HepG2 (cell line): ENCODE data around the gene ADGRG1.

ENCODE experiments used
- NR3C1 ChIP-seq: sonication (generic); formaldehyde crosslinking; IDR thresholded peaks from 2 replicates; pipeline ENCODE4 v1.4.0; 2020; ENCODE audit warnings: missing genetic modification reagents
- THAP7 ChIP-seq: sonication (generic); formaldehyde crosslinking; IDR thresholded peaks from 2 replicates; pipeline ENCODE4 v1.8.1; 2023; ENCODE audit warnings: mild to moderate bottlenecking, missing genetic modification reagents
- ZBTB10 ChIP-seq: sonication (generic); formaldehyde crosslinking; IDR thresholded peaks from 2 replicates; pipeline ENCODE4 v1.4.0; 2020; ENCODE audit warnings: missing genetic modification reagents, borderline replicate concordance
- ZNF232 ChIP-seq: sonication (generic); formaldehyde crosslinking; IDR thresholded peaks from 2 replicates; pipeline ENCODE4 v1.4.0; 2020; ENCODE audit warnings: missing genetic modification reagents, borderline replicate concordance
- ZNF660 ChIP-seq: sonication (generic); formaldehyde crosslinking; IDR thresholded peaks from 2 replicates; pipeline ENCODE4 v1.5.1; 2020; ENCODE audit warnings: mild to moderate bottlenecking, low read depth, missing genetic modification reagents, borderline replicate concordance
- TF ChIP-seq, protein P1 (sequence below): sonication (generic); formaldehyde crosslinking; IDR thresholded peaks from 2 replicates; pipeline ENCODE4 v1.8.0; 2022; ENCODE audit warnings: missing genetic modification reagents, mild to moderate bottlenecking, borderline replicate concordance

GRCh38 chr16:57648125-57648524 lies 19.7 kb downstream of the ADGRG1 start:
- TF ChIP-seq ZNF660 (CRISPR knock-in tag) (no peak), NR3C1 (no peak), ZBTB10 (CRISPR knock-in tag) (no peak), ZNF232 (CRISPR knock-in tag) (no peak), THAP7 (no peak)
- TF ChIP-seq, protein P1, sequence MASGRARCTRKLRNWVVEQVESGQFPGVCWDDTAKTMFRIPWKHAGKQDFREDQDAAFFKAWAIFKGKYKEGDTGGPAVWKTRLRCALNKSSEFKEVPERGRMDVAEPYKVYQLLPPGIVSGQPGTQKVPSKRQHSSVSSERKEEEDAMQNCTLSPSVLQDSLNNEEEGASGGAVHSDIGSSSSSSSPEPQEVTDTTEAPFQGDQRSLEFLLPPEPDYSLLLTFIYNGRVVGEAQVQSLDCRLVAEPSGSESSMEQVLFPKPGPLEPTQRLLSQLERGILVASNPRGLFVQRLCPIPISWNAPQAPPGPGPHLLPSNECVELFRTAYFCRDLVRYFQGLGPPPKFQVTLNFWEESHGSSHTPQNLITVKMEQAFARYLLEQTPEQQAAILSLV (CRISPR knock-in tag), result no peak
